Astrocyte (in vitro differentiated cells and primary cell): Measurements from ENCODE around the gene ALG14.
"Not testable (repeated sequence)": the region's sequence is repeated elsewhere in the genome, so short reads cannot be mapped to it uniquely, and the experiment has no call there.

Source experiments
- EZH2 ChIP-seq: IDR thresholded peaks from 2 replicates; pipeline ENCODE4 v1.6.1; 2012; ENCODE audit warnings: mild to moderate bottlenecking, low read length, inconsistent platforms; ENCODE audit not compliant: insufficient read depth
- TF ChIP-seq, protein P1 (sequence below): IDR thresholded peaks from 2 replicates; pipeline ENCODE4 v1.5.1; 2011; ENCODE audit warnings: low read depth, mild to moderate bottlenecking, inconsistent platforms, low read length, moderate library complexity; ENCODE audit not compliant: insufficient read depth

DNA sequence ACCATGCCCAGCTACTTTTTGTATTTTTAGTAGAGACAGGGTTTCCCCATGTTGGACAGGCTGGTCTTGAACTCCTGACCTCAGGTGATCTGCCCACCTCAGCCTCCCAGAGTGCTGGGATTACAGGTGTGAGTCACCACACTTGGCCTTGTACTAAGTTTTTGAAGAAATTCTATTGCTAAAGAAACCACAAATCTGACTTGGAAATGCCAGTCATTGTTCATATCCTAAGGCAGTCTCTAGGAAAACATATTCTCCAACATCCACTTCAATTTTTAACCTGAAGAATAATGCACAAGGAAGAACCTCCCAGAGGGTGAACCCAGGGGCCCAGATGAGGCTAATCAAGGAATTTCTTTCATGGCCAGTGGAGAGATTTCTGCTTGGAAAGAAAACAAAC, 20.1 kb upstream of the ALG14 start:
- TF ChIP-seq, protein P1, sequence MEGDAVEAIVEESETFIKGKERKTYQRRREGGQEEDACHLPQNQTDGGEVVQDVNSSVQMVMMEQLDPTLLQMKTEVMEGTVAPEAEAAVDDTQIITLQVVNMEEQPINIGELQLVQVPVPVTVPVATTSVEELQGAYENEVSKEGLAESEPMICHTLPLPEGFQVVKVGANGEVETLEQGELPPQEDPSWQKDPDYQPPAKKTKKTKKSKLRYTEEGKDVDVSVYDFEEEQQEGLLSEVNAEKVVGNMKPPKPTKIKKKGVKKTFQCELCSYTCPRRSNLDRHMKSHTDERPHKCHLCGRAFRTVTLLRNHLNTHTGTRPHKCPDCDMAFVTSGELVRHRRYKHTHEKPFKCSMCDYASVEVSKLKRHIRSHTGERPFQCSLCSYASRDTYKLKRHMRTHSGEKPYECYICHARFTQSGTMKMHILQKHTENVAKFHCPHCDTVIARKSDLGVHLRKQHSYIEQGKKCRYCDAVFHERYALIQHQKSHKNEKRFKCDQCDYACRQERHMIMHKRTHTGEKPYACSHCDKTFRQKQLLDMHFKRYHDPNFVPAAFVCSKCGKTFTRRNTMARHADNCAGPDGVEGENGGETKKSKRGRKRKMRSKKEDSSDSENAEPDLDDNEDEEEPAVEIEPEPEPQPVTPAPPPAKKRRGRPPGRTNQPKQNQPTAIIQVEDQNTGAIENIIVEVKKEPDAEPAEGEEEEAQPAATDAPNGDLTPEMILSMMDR, result not testable (repeated sequence)
- TF ChIP-seq EZH2, result not testable (repeated sequence)
